Mammary epithelial cell (primary cell): ENCODE data around the gene BAZ1A.

ENCODE experiments used
- CTCF ChIP-seq, 2 donors: IDR thresholded peaks in 1 of 2; conservative IDR thresholded peaks in 1 of 2; 2 replicates each; pipeline ENCODE4 v1.5.1; 2011 to 2012; ENCODE audit warnings: inconsistent platforms in 2 of 2, low read length in 2 of 2, mild to moderate bottlenecking in 2 of 2, control low read depth in 1 of 2, low read depth in 1 of 2; ENCODE audit not compliant: insufficient read depth in 1 of 2; ENCODE audit errors: extremely low read depth in 1 of 2
- EZH2 ChIP-seq: IDR thresholded peaks from 2 replicates; pipeline ENCODE4 v1.6.1; 2012; ENCODE audit warnings: low read length, inconsistent platforms, borderline replicate concordance

DNA sequence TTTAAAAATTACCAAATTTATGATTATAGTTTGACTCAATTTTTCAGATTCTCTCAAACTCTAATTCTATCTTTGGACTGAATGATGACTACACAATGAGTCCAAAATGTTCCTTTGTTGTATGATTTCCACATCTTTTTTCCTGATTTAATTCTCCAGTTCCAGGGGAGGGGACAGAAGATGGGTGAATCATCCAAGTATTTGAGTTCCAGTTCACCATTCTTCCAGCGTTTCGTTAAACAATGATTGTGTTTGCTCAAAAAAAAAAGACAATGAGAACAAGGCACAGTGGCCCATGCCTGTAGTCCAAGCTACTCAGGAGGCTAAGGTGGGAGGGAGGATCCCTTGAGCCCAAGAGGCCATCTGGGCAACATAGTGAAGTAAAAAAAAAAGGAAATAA lies 23.8 kb downstream of the BAZ1A start:
- no peak for TF ChIP-seq CTCF (conservative IDR thresholded peaks at IDR 0.05 in 1 of 2, IDR thresholded peaks at IDR 0.05 in 1 of 2; ENCODE audit: extremely low read depth in 1 of 2, insufficient read depth in 1 of 2, low read depth in 1 of 2, low read length in 2 of 2)
- no peak for TF ChIP-seq EZH2
